ENCODE data around the gene C1D. TPM values are rescaled to one million over a fixed set of nuclear protein-coding genes. Genes with fewer than 3 reads are reported as not detected.

C1D gene
- total RNA-seq, 1 experiment from 2014 or later, result 21.1 TPM

- no peak for TF ChIP-seq POLR2AphosphoS5 (IDR thresholded peaks at IDR 0.05; ENCODE audit: low read depth, low read length)
- ATAC-seq, result no peak
- H3K9me3 ChIP-seq (ENCODE audit: control insufficient read depth in 1 of 2, insufficient read depth in 1 of 2, low read depth in 1 of 2, low read length in 2 of 2), result no peaks in the 10 kb centered on the region
- RAD21 ChIA-PET (ENCODE audit: low non-redundant PET in 1 of 2, low total read pairs in 2 of 2, uncharacterized antibody in 2 of 2, unreplicated experiment in 2 of 2), result no interaction called here
- no peaks in the 10 kb centered on the region for H3K4me1 ChIP-seq (ENCODE audit: control insufficient read depth in 1 of 2, insufficient read depth in 2 of 2, low read length in 2 of 2)
- H3K9me2 ChIP-seq (ENCODE audit: insufficient read depth), result no peaks in the 10 kb centered on the region
- H3K4me3 ChIP-seq (replicated peaks in 1 of 2; ENCODE audit: low read depth in 1 of 2, low read length in 2 of 2), result no peak overlapping the region
- CTCF ChIA-PET, result no interaction called here
- intact Hi-C loops (cut with micrococcal nuclease), result no loop called here
- no peak for DNase-seq (ENCODE audit: low read depth, low spot score)
- POLR2A ChIA-PET, result no interaction called here
- BruUV-seq (replicated peaks), result no TSS peak
- no peak overlapping the region for H3K27ac ChIP-seq (ENCODE audit: low read depth, low read length)
- H3K27me3 ChIP-seq (ENCODE audit: insufficient read depth, low read length), result no peaks in the 10 kb centered on the region
- no peak overlapping the region for H3K9ac ChIP-seq (ENCODE audit: low read length)
- H3K36me3 ChIP-seq (ENCODE audit: control insufficient read depth in 1 of 2, insufficient read depth in 2 of 2, low read length in 2 of 2), result peaks cover 0 to 7% of the 10 kb centered on the region in 2 experiments; a peak in 1 of 4 replicates
- H4K20me1 ChIP-seq (ENCODE audit: insufficient read depth), result no peaks in the 10 kb centered on the region
- no peak overlapping the region for H3K4me2 ChIP-seq (ENCODE audit: low read length)
- H2AFZ ChIP-seq (ENCODE audit: low read depth, low read length, poor library complexity, severe bottlenecking), result no peak overlapping the region
- peaks cover 7% of the 10 kb centered on the region; the same call in 1 of the 2 replicates for H3K79me2 ChIP-seq (ENCODE audit: insufficient read depth, low read length)
These were observed 21.0 kb downstream of the C1D start for GRCh38 chr2:68041704-68042245.

GRCh38 chr2:68040078-68040477, 22.7 kb downstream of the C1D start:
- H3K79me2 ChIP-seq (ENCODE audit: insufficient read depth, low read length), result no peaks in the 10 kb centered on the region
- peaks cover 0 to 3% of the 10 kb centered on the region in 2 experiments; a peak in 1 of 4 replicates for H3K36me3 ChIP-seq (ENCODE audit: control insufficient read depth in 1 of 2, insufficient read depth in 2 of 2, low read length in 2 of 2)
- no peaks in the 10 kb centered on the region for H4K20me1 ChIP-seq (ENCODE audit: insufficient read depth)
- no peaks in the 10 kb centered on the region for H3K27me3 ChIP-seq (ENCODE audit: insufficient read depth, low read length)
- H3K27ac ChIP-seq (ENCODE audit: low read depth, low read length), result no peak overlapping the region
- RAD21 ChIA-PET (ENCODE audit: low non-redundant PET in 1 of 2, low total read pairs in 2 of 2, uncharacterized antibody in 2 of 2, unreplicated experiment in 2 of 2), result no interaction called here
- H3K4me2 ChIP-seq (ENCODE audit: low read length), result no peak overlapping the region
- H2AFZ ChIP-seq (ENCODE audit: low read depth, low read length, poor library complexity, severe bottlenecking), result no peak overlapping the region
- no peaks in the 10 kb centered on the region for H3K9me3 ChIP-seq (ENCODE audit: control insufficient read depth in 1 of 2, insufficient read depth in 1 of 2, low read depth in 1 of 2, low read length in 2 of 2)
- POLR2A ChIA-PET, result no interaction called here
- no TSS peak for BruUV-seq (replicated peaks)
- ATAC-seq (no peak), DNase-seq (ENCODE audit: low read depth, low spot score) (no peak)
- H3K4me1 ChIP-seq (ENCODE audit: control insufficient read depth in 1 of 2, insufficient read depth in 2 of 2, low read length in 2 of 2), result no peaks in the 10 kb centered on the region
- no peak overlapping the region for H3K9ac ChIP-seq (ENCODE audit: low read length)
- intact Hi-C loops (cut with micrococcal nuclease), result no loop called here
- CTCF ChIA-PET, result interaction anchor here (0.9 kb wide), 1 partner anchor 252 kb away, joined by 3 read pairs; no protein-coding TSS in a partner anchor
- H3K9me2 ChIP-seq (ENCODE audit: insufficient read depth), result no peaks in the 10 kb centered on the region
- H3K4me3 ChIP-seq (replicated peaks in 1 of 2; ENCODE audit: low read depth in 1 of 2, low read length in 2 of 2), result no peak overlapping the region
- TF ChIP-seq FOSL1 (IDR thresholded peaks at IDR 0.05; ENCODE audit: low read depth) (no peak), POLR2AphosphoS5 (IDR thresholded peaks at IDR 0.05; ENCODE audit: low read depth, low read length) (no peak), ATF3 (IDR thresholded peaks at IDR 0.05) (no peak), ZBTB33 (IDR thresholded peaks at IDR 0.05; ENCODE audit: extremely low read depth, insufficient replicate concordance, low read length) (no peak), ZNF274 (IDR thresholded peaks at IDR 0.05; ENCODE audit: low read depth, low read length) (no peak), YY1 (IDR thresholded peaks at IDR 0.05; ENCODE audit: extremely low read depth, insufficient replicate concordance, low read depth, low read length) (no peak), RAD21 (IDR thresholded peaks at IDR 0.05; ENCODE audit: low read depth) (no peak), SRF (IDR thresholded peaks at IDR 0.05; ENCODE audit: low read depth) (no peak), POLR2A (IDR thresholded peaks at IDR 0.05; ENCODE audit: borderline replicate concordance, extremely low read depth, insufficient read depth, insufficient read length) (no peak)
